Activated T-helper 1 cell treated with Interleukin-2 at 50 U/mL for 16 hours (primary cell): ENCODE measurements around the gene CALCOCO2.
"Not testable (repeated sequence)": the region's sequence is repeated elsewhere in the genome, so short reads cannot be mapped to it uniquely, and the experiment has no call there.

Experiments used
- DNase-seq: peaks from one replicate; pipeline ENCODE4 v3.0.0-alpha.2; 2020; ENCODE audit warnings: low read depth

CALCOCO2 gene, protein sequence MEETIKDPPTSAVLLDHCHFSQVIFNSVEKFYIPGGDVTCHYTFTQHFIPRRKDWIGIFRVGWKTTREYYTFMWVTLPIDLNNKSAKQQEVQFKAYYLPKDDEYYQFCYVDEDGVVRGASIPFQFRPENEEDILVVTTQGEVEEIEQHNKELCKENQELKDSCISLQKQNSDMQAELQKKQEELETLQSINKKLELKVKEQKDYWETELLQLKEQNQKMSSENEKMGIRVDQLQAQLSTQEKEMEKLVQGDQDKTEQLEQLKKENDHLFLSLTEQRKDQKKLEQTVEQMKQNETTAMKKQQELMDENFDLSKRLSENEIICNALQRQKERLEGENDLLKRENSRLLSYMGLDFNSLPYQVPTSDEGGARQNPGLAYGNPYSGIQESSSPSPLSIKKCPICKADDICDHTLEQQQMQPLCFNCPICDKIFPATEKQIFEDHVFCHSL

DNA sequence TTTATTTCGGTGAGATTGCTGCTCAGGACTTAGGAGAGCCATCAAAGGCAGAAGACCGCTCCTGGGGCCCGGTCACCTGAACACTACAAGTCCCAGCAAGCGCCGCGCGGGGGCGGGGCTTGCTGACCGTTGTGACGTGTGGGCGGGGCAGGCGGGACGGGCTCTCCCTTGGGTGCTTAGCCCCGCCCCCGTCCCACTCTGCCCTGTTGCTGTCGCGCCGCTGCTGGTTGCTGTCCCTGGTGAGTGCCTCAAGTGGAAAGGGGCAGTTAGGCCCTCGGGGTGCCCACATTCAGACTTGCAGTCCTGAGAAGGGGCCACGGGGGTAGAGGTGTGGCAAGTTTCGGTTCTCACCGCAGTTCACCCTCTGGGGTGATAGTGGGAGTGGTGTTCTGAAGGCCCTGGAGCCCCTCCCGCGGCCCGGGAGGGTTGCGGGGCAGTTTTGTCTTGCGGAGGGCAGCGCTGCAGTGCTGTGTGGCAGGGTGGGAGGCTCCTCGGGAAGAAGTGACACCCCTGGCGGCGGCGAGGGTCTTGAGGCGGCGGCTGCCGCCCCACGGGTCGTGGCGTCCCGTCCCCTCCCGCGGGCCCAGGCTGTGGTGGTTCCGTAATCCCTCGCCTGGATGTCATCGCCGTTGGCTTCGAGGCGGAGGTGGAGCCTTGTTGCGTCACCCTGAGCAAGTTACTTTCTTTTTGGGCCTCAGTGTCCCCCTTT is at the start of gene CALCOCO2:
CALCOCO2 (plus strand) TSS at position 196 of the 709 bp plus-strand sequence. CDS start 10,673 bp downstream, outside the sequence.
- peak; percentile 79 for DNase-seq

DNA sequence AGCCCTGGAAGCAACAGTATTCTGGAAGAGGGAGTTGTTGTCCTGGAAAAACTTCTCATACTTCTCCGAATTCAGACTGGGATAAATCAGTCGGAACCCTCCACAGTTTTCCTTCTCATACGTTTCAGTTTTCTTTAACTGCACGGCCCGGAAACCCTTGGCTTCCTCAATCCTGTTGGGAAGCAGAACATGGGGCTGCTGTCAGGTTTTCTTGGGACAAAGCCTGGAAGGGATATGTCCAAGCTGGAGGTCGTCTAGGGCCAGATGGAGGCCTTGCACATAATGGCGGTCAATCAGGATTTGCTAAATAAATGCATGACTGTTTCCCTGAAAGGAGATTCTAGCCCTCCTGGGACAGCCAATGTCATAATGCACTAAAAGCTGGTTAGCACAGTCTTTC is 43.0 kb upstream of the CALCOCO2 start:
- DNase-seq = no peak

DNA sequence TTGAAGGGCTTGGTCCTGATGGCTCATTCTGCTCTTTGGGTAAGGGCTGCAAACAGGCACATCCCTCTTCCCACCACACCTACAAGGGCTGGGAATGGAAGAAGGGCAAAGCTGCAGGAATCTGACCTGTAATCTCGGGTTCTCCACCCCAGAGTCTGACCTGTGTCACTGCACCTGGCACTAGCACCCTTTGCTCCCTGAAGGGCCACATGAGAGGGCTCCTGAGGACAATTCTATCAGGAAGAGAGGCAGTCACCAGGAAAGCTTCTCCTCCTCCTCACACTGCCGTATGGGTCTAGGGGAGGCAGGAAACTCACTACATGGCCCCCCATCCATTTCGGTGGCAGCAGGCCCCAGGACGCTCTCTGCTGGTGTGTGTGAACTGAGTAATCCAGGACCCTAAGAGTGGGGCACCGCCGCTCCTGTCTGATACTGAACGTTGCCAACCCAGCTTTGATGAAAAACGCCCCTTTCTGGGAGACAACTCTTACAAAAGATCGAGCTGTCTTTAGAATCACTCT is 40.2 kb upstream of the CALCOCO2 start:
- no peak for DNase-seq

DNA sequence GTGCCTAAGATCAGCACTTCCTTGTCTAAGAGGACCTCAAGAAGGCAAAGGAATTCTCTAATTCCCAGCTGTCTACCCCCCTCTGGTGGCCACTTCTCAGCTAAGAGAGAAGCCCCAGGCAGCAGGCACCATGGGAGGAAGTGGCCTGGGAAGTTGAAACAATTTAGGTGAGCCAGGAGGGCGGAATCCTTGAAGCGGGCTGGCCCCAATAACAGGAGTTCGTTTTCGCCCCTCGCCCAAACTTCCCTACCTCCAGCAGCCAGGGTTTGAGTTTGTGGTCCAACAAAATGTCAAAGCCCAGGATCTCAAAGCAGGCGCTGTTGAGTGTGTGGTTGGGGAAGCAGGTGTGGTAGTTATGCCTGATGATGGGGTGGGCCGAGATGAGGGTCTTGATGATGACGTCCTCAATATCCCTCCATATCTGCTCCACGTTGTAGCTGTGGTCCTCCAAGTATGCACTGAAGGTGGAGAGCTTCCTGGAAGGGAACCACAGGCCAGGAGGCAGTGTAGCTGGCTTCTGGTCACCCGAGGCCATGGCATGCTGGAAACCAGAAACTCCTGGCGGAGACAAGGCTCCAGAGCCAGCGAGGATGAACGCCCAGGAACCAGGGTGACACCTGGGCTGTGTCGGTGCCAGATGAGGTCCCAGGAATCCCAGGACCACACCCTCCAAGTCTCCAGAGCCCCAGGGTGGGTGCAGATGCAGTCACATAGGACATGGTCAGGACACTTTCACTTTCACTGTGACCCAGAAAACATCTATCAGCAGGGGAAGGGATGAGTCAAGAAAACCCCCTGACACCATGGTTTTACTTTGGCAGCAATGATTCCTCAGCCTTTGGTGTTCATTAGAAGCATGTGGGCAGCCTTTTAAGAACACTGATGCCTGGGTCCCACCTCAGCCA is 39.5 kb upstream of the CALCOCO2 start:
- DNase-seq = no peak

DNA sequence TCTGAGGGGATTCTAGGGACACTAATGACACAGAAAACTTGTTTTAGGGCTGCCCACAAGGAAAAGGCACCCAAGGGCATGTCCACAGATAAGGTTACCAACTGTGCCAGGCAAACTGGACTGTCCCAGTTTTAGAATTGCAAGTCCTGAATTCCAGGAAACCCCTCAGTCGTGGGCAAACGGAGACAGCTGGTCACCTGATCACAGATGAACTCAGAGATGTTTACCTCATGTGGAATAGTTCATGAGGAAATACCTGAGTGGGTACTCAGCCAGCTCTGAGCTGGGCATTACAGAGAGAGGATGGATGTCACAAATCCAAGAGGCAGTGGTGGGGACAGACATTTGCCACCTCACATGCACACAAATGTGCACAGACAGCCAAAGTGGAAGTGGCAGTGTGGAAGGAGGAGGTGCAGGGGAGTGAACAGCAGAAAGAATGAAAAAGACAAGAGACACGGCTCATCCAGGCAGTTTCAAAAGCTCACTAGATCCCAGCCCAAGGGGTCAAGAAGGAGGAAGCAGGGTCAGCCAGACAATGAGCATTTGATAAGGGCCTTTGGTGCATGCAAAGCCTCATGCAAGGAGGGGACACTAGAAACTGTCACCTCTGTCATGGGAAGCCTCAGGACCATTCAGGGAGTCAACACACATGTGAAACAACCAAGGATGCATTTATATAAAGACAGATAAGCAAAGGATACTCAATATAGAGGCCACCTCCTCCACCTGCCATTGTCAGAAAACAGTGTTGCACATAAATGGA is 38.6 kb upstream of the CALCOCO2 start:
- DNase-seq = no peak

DNA sequence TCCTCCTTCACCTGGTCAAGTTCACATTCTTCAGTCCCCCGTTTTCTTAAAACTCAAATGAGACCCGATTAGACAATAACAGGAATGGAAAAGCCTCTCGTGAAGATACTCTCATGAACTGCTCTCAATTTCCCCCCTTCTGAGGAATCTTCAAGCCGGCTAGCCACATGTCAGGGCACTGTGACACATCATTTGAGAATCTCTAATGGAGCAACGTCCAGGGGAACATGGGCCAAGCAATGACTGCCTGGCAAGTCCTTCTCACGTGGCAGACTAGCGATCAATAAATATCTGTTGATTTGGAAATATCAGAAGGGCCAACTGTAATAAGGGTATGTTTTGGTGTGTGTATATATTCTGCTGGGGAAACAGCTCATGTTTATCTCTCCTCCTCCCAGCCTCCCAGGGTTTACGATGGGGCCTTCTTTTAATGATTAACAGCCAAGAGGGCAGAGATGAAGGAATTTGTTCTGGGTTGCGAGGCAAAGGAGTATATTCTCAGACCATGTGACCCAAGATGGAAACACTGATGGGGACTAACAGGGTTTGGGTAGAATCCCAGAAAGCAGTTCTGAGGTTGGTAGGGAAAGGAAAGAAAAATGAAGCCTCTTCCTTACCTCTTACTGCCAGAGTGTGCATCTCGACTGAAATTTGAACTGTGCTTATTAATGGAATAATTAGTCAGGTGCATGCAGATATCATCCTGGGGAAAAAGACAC is 35.2 kb upstream of the CALCOCO2 start:
- no peak for DNase-seq

DNA sequence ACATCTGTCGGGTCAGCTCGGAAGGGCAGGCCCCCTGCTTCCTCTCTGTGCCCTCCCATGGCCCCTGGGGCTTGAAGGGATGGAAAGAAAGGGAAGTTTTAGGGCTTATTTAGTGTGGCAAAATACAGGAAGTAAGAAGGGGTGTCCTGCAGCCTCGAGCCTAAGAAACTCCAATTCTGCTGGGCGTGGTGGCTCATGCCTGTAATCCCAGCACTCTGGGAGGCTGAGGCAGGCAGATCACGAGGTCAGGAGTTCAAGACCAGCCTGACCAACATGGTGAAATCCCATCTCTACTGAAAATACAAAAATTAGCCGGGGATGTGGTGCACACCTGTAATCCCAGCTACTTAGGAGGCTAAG is 34.7 kb upstream of the CALCOCO2 start:
- not testable (repeated sequence) for DNase-seq

DNA sequence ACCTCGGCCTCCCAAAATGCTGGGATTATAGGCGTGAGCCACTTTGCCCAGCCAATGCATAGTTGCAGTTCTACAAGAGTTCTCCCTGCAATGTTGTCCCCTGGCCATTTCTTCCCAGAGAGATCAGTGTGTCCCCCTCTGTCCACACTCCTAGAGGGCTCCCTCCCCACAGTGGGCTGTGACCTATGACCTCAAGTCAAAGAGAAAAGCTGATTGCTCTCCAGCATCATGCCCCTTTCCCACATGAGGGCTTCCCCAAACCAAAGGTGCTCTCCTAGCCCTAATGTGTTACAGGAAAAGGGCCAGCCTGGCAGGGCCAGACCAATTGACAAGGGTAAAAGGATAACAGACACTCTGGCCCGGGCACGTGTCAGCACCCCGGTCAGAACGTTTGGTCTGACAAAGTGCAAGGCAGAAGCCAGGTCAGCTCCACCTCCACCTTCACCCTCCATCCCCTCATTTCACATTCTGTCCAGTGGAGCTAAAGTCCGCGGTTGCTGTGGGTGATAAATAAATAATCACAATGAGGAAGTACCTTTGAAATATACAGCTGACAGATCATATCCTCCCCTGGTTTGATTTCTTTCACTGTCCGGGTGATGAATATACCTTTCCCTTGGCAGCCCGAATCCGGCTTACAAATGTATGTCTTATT is 31.6 kb upstream of the CALCOCO2 start:
- no peak for DNase-seq

DNA sequence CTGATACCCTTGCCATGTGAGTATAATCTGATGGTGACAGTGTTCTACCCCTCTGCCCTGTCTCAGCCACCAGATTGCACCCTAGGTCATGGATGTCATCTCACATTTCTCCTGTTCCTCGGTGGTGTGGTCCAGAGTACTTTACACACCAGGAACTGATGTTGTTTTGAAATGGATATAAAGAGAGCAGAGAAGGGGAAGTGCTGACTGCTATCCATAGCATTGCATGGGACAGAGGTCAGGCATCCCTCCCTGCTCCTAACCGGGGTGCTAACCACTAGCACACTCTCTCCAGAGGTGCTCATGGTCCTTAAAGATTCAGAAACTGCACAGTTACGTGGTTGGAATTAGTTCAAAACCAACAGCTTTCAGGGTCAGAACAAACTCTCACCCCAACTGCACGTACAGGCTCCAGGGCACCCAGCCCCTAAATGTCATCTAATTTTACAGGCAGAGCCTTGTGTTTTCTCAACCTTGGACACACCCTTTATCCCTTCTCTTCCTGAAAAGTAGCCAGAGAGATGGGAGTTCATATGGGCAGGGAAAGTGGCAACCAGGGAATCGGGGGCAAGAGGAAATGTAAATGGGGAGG is 30.1 kb upstream of the CALCOCO2 start:
- no peak for DNase-seq

DNA sequence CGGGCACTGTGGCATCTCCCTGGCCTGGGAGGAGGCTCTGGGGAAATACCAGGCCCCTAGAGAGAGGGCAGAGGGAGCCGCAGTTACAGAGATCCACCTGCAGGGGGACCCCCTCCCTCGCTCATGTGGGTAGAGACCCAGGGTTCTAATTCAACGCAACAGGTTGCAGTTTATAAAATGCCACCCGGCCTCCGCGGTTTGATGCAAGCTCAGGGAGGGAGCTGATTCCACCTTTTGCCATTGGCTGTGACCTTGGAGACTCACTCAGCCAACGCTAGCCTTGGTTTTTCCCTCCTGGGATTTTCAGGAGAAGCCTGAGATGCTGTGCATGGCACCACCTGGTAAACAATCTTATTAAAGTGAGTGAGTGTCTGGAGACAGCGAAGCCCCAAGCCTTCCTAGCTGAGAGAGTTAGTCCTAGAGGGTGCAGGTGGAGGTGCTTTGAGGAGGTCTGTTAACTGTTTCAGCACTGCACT is 25.9 kb upstream of the CALCOCO2 start:
- peak; percentile 35 for DNase-seq

DNA sequence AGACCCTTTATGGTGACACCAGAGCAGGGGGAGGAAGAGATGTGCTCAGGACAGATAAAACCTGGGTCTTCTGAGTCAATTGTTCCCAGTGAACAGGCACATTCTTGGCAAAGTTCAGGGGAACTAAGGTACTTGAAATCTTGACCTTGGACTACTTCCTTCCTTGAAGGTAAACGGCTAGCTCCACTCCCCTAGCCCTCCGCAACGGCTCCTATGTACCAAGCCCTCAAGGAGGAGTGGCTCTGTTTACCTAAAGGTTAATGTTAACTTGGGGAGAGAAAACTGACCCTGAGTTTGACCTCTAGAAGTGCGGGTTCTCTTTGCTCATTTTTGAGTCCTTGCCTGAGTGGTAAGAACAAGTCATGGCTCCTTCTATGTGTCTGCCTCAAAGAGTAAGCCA is 21.7 kb upstream of the CALCOCO2 start:
- no peak for DNase-seq

DNA sequence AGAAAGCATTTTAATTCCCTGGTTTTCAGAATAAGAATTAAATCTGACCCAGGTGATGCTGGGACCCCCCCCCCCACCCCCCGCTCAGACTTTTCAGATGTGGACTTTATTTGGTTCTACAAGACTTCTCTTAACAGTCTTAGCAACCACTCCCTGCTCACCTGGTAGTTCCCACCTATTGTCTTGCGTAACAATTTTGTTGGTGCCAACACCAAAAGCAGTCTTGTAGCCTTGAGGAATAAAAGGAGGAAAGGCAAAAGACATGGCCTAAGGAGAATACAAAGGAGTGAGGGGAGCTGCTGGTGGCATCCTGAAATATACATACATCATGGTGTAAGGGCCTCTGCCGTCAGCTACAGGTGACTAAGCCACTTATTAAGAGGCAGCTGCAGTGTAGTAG is 18.8 kb upstream of the CALCOCO2 start:
- no peak for DNase-seq

DNA sequence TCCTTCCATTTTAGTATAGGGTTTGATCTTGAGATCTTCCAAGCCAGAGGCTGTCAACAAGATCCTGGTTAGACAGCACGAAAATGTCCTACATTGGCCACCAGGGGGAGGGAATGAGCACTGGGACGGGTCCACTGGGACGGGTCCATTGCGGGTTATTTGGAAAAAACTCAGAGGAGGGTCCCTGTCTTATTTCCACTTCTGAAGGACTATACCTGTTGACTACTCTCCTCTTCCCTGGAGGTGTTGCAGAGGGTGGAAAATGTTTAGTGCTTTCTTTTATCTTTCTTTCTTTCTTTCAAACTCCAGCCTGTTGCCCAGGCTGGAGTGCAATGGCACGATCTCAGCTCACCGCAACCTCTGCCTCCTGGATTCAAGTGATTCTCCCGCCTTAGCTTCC is 16.3 kb upstream of the CALCOCO2 start:
- peak; percentile 39 for DNase-seq

DNA sequence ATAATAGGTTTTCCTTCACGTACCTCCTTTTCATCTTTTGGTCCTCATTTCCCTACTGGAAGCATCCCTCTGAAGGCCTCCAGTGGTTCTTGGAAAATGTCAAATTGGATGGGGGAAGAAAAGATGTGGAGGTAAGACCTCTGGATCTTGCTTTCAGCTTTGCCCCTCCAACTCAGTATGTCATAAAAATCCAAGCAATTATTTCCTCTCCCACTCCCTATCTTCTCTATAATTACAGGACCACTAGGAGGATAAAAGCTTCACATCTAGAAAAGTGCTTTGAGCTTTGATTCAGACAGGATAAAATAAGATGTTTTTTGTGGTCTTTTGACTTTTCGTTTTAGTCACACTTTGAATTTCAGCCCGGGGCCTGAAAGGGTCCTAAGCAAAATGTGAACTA is 15.5 kb upstream of the CALCOCO2 start:
- DNase-seq = no peak

DNA sequence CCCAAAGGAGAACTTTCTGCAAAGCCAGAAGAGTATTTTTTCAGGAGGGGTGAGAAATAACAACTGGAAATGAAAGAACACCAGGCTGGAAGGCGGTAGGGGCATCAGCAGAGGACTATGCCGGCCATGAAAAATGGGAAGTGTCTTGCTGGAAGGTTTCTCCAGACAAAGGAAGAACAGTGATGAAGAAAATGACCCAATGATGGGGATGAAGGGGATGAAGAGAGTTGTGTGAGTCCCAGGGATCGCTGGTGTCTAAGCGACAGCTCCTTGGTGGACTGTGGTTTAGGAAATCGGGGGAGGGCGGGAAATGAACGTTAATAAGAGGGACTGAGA is 14.4 kb upstream of the CALCOCO2 start:
- no peak for DNase-seq

DNA sequence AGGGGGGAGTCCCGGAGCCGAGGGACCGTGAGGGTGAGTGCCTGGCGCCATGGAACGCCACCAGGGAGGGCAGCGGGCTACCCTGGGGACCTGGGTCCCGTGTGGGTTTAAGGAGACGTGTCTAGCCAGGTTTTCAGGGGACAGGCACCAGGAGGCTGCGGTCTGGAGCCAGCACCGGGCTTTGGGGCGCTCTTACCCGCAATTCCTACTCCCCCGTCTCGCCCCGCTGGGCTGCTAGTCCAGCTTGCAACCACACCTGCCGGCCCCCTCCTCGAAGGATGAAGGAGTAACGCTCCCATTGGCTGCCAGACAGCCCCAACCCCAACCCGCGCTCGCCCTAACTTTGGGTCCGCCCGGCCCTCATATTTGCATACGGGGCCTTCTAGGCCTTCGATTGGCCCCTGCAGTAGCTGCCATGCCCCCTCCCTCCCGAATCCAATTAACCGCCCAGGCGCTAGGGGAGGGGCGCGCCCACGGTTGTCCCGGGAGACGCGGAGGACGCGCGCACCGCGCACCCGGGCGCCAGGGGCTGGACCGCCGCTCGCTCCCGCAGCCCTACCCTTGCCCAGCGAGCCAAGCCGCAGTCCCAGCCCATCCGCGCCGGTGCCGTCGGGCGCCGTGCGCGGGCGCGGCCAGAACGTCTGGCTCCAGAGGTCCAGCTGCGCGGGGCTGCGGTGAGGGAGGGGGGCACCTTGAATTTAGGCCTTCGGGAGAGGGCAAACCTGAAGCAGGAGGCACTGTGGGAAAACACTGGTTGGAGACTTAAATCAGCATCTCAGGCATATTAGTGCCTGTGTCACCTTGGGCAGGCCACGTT is 13.9 kb upstream of the CALCOCO2 start, which contains the start of gene TTLL6:
TTLL6 (minus strand) TSS at position 456 of the 817 bp plus-strand sequence; CDS start at position 299, 157 bp downstream.
- DNase-seq = peak; percentile 68

DNA sequence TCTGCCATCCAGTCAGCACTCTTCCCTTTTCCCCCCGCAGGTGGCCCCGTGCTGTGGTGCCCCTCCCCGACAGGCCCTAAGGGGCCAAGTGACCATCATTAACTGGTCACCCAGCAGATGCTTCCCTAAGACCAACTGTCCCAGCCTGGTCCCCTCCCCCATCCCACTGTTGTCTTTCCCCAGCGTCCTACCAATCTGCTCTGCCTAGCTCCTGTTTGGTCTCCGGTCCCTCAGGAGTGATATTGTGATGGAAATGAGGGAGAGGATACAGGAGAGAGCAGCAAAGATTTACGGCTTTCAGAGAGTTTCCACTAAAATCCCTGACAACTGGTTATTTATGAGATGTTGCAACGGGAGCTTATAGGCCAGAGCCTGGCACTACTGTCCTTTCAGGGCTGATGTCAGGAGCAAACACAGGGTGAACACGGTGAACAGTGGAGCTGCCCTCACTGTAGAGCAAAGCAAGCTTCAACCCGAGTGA is 12.4 kb upstream of the CALCOCO2 start:
- no peak for DNase-seq

DNA sequence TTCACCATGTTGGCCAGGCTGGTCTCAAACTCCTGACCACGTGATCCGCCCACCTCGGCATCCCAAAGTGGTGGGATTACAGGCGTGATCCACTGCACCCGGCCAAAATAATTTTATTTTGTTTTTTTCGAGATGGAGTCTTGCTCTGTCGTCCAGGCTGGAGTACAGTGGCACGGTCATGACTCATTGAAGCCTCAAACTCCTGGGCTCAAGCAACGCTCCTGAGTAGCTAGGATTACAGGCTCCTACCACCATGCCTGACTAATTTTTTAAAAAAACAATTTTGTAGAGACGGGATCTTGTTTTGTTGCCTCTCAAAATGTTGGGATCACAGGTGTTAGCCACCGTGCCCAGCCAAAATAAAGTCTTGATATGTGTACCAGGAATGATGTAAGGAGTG is 11.4 kb upstream of the CALCOCO2 start:
- no peak for DNase-seq

DNA sequence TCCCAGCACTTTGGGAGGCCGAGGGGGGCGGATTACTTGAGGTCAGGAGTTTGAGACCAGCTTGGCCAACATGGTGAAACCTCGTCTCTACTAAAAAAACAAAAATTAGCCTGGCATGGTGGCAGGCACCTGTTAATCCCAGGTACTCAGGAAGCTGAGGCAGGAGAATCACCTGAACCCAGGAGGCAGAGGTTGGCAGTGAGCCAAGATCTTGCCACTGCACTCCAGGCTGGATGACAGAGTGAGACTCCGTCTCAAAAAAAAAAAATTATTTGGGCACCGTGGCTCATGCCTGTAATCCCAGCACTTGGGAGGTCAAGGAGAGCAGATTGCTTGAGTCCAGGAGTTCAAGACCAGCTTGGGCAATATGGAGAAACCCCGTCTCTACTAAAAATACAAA is 9.9 kb upstream of the CALCOCO2 start:
- DNase-seq = not testable (repeated sequence)
